ENCODE measurements around the gene ZNF19. TPM values are rescaled to one million over a fixed set of nuclear protein-coding genes. Genes with fewer than 3 reads are reported as not detected.

Gene ZNF19
- total RNA-seq, 2 experiments from 2014 or later: 2.7 to 4.0 TPM

DNA sequence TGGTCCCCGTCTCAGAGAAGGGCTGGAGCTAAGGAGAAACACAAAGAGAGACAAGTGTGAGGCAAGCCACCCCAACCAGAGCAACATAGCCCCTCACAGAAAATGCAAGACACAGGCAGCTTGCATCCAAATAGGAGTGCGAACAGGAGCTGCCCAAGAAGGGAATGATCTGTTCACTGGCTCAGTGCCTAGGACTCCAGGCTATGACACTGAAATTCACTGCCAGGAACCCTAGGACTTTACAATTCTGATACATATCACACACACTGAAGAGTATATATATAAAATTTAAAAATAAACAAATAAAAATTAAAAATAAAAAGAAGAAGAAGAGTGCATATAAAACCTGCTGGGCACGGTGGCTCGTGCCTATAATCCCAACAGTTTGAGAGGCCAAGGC is 32.3 kb downstream of the ZNF19 start:
- CTCF ChIA-PET: interaction anchor here (1.2 kb wide), 1 partner anchor 44 kb away, joined by 3 read pairs; no protein-coding TSS in a partner anchor
- POLR2A ChIA-PET: no interaction called here

DNA sequence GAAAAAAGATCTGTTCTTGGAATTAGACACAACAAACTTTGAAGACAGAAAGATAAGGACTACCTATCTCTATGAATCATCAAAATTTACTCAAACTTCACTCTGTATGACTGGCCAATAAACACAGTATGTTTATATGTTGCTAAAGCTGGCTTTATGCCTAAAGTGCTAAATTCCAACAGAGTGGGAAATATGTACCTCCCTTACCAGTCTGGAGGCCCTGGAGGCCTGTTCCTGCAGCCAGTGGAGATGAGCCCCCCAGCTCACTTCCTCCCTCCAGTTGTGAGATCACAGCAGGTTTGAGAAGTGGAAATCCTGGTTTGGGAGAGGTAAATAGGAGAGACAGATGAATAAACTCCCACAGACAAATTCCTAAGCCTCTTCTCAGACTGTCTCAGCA is 36.1 kb downstream of the ZNF19 start:
- ChIA-PET POLR2A (no interaction called here), CTCF (no interaction called here)

DNA sequence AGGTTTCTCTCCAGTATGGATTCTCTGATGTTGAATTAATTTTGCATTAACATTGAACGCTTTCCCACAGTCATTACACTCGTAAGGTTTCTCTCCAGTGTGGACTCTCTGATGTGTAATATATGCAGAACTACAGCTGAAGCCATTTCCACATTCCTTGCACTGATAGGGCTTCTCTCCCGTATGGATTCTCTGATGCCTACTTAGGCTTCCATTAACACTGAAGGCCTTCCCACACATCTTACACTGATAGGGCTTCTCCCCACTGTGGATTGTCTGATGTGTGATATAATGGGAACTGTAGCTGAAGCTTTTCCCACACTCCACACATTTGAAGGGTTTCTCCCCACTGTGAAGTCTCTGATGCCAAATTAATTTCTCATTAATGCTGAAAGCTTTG is 40.1 kb downstream of the ZNF19 start:
- POLR2A ChIA-PET: no interaction called here
- CTCF ChIA-PET: no interaction called here

DNA sequence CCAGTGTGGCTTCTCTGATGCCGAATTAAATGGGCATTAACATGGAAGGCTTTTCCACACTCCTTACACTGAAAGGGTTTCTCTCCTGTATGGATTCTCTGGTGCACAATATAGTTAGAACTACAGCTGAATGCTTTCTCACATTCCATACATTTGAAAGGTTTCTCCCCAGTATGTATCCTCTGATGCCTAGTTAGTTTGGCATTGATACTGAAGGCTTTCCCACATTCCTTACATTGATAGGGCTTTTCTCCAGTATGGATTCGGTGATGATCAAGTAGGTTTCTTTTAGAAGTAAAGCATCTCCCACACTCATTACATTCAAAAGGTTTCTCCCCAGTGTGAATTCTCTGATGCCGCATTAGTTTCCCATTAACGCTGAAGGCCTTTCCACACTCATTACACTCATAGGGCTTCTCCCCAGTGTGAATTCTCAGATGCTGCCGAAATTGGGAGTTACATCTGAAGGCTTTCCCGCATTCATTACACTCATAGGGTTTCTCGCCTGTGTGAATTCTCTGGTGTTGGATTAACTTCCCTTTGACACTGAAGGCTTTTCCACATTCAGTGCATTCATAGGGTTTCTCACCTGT is 40.8 kb downstream of the ZNF19 start:
- POLR2A ChIA-PET: no interaction called here
- CTCF ChIA-PET: no interaction called here

DNA sequence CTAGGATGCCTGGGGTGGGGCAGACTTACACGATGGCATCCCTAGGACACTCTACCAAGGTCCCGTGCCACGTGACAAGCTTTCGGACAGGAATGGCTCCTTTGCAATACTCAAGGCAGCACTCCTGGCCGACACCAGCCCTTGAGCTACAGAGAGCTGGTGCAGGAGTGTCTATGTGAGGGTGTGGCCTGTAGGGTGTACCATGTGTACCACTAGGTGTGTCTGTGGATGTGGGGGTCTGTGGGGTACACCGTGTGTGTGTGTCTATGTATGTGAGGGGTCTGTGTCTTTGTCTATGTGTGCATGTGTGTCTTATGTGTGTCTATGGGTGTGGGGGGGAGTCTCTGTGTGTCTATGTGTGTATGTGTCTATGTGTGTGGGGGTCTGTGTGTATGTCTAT is 45.4 kb downstream of the ZNF19 start:
- ChIA-PET POLR2A (no interaction called here), CTCF (no interaction called here)

DNA sequence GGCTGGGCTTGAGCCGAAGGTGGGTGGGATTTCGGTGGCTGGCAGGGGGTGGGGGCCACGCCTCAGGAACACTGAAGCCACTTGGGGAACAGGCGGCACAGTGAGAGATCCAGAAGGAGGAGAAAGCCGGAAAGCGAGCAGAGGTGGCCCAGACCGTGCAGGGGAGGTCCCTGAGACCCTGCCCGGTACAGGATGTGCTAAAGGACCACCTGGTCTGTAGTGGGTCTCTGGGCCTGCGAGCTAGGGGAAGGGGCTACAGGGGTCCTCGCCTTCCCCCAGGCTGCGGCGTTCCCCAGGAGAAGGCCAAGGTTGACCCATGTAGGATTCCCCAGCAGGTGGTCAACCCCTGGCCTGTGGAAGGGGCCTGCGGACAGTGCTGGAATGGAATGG is 47.1 kb downstream of the ZNF19 start, which contains the start of gene TLE7:
TSS of gene TLE7 (minus strand) at position 4 of the 390 bp plus-strand sequence. CDS start 8,730 bp downstream, outside the sequence.
- ChIA-PET CTCF (no interaction called here), POLR2A (no interaction called here)

DNA sequence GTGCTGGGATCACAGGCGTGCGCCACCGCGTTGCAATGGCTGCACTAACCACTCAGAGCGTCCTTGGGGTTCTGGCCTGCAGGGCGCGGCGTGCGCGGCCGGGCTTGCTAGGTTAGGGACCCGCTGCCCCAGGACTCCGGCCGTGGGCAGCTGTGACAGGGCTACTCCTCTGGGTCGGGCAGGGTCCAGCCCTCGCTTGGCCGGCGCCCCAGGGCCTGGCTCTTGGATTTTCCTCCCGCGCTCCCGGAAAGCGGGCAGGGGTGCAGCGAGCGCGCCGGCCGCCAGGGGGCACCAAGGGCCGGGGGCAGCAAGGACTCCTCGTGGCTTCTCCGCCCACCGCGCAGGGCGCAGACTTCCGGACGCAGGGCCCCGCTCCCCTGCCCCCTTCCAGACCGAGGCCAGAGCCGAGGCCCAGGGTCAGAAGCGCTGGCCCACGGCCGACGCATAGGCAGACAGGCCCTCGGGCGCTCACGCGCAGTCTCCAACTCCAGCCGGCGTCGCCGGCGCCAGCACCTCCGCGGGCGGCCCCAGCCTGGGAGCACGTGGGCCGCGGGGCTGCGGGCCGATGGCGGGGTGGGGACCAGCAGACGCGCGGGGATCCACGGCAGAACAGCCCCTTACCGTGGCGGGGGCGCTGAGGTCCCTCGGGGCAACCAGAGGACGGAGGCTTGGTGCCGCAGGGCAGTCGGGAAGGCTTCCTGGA is 47.6 kb downstream of the ZNF19 start:
- ChIA-PET CTCF (interaction anchor here (0.5 kb wide), 1 partner anchor 248 kb away, joined by 3 read pairs; no protein-coding TSS in a partner anchor), POLR2A (no interaction called here)

DNA sequence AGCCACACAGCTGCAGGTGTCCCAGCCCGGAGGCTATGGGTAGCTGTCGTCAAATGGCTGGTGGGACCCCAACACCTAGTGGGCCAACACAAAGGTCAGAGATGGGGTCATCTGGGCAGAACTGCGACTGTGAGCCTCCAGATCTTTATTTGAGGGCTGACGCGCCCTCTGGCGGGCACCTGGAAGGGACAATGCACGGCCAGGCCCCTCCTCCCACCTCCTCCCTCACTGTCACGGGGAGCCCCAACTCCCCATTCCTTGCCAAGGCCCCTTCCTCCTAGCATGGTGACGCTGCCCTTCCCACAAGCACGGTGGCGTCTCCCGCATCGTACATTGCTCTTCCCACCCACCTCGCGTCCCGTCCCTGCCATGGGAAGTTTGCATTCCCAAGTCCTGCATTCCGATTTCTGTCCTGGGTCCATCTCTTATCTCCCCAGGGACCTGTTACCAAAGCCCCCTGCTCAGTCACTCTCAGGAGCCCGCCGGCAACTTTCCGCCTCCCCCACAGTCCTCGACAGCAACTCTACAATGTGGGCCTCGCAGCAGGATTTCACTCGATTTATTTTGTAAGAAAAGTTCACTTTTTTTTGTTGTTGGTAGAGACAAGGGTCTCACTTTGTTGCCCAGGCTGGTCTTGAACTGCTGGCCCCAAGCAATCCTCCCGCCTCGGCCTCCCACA is 48.3 kb downstream of the ZNF19 start:
- POLR2A ChIA-PET: no interaction called here
- CTCF ChIA-PET: no interaction called here

DNA sequence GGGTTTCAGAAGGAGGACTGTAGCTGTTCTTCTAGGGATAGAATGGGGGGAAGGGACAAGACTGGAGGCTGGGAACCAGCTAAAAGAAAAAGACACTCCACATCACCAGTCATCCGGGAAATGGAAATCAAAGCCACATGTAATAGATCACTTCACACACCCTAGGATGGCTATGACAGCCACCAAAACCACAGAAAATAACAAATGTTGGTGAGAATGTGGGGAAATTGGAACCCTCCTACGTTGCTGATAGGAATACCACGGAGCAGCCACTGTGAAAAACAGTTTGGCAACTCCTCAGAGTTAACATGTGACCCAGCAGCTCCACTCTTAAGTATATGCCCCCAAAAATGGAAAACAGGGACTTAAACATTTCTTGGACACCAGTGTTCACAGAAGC is 49.6 kb downstream of the ZNF19 start:
- POLR2A ChIA-PET: no interaction called here
- CTCF ChIA-PET: no interaction called here

DNA sequence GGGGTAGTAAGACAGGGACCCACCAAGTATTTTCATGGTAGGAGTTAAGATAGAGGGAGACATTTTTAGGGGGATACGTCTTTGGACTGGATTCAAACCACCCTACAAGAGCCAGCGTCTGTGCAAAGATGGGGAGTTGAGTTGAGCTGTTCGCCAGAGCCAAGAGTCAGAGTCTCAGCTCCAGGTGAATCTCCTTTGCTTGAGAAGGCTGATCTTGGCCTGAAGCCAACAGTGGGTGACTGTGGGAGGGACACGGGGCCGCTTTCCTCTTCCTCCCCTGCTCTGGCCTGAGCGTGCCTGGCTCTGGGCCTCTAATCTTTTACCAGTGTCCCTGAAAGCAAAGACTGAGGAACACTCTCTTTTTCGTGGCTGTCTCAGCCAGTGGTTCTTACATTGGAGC is 52.7 kb downstream of the ZNF19 start:
- ChIA-PET POLR2A (no interaction called here), CTCF (interaction anchor here (0.6 kb wide), 1 partner anchor 49 kb away, joined by 3 read pairs; no protein-coding TSS in a partner anchor)

DNA sequence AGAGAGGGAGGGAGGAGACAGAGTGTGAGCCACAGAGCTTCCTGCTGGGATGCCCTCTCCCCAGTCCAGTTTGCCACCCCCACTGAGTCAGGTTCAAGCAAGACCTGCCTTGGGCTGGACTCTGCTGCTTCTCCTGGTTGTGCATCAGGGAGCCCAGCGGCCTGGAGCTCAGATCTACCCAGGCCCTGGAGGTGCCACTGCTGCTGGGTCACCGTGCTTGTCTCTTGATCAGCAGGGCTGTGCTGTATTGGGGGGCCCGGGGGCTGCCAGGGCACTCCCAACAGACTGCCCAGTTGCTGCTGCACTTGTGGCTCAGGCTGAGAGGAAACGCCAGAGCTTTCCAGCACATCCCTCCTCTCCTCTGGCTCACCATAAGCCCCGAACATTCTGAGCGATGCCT is 56.2 kb downstream of the ZNF19 start:
- POLR2A ChIA-PET: no interaction called here

DNA sequence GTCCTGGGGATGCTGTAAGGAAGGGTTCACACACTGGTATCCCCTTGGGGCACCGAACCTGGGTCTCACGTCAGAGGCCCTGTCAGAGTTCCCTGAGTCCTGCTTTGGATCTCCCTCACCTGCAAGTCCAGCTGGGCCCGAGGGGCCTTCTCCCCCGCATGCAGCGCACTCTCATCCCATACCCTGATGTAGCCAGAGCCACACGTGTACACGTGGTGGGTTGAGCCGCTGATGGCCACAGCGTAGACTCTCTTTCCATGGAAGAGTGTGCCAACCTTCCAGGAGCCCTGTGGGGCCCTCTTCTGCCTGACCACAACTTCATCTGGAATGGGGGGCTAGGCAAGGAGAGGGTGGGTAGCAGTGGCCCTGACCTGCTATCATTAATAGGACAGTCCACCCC is 57.1 kb downstream of the ZNF19 start:
- ChIA-PET CTCF (interaction anchor here (1.6 kb wide), 1 partner anchor 19 kb away, joined by 5 read pairs; no protein-coding TSS in a partner anchor), POLR2A (no interaction called here)

More for the DNA sequence above, 56.2 kb downstream of the ZNF19 start:
- CTCF ChIA-PET: interaction anchor here (1.6 kb wide), 1 partner anchor 20 kb away, joined by 5 read pairs; no protein-coding TSS in a partner anchor

DNA sequence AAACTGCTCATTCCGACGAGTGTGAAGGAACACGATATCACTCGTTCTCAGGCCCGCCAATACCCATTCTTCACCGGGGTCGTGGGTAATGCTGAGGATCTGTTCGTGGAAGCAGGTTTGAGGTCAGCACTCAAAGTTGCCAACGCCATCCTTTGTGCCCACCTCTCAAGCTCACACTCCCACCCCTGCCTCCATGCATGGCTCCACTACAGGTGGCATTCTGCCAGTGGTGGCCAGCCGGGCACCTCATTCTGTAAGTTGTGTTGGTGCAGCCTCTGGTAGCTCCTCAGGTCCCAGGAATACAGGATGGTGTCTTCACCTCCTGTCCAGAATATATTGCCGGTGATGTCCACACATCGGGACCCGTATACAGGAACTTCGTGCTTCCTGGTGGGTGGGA is 57.9 kb downstream of the ZNF19 start:
- ChIA-PET POLR2A (no interaction called here), CTCF (no interaction called here)

DNA sequence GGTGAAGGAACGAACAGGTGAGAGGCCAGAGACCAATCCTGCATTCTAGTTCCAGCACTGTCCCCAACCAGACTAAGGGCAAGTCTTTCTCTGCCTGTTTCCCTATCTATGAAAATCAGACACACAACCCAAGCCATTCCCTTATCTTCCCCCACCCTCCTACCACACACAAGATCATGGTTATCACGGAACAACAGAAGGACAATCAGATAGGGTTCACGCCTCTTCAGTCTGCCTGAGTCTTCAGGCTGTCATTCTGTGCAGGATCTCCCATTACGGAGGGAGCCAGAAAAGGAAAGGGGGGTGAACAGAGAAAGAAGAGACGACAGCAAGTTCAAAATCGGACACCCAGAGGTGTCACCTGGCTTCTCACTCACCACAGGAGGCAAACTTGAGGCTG is 58.4 kb downstream of the ZNF19 start:
- CTCF ChIA-PET: interaction anchor here (1.6 kb wide), 1 partner anchor 18 kb away, joined by 5 read pairs; no protein-coding TSS in a partner anchor

DNA sequence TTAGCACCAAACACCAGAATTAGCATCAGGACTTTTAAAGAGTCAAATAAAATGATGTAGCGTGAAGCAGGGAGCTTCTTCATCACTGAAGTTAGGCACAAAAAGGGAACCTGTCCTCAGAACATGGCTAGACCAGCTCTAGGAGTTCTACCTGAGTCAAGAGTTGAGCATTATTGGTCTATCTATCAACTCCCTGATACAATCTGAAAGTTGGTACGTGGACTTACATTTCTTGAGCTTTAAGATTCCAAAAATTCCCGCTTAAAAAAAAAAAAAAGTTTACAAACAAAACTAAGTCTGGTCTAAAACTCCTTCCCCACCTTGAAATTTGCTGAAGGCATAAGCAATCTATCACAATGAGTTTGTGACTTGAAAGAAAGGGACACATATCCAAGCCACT is 59.5 kb downstream of the ZNF19 start:
- ChIA-PET CTCF (interaction anchor here (0.9 to 1.6 kb wide), 3 partner anchors 16 to 70 kb away, joined by 3 to 5 read pairs (median 4); no protein-coding TSS in a partner anchor), POLR2A (no interaction called here)

More for the DNA sequence above, 58.4 kb downstream of the ZNF19 start:
- POLR2A ChIA-PET: no interaction called here

DNA sequence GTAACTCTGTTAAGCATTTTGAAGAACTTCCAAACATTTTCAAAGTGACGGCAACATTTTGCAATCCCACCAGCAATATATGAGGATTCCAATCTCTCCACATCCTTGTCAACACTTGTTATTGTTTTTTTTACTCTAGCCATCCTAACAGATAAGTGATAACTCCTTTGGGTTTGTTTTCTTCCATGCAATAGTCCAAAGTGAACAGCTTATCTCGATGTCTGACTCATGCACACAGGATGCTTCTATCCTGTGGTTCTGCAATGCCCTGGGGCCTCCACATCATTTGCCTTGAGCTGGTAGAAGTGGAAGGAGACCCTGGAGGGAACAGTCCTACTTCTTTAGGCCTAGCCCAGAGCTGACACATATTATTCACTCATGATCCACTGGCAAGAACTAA is 60.2 kb downstream of the ZNF19 start:
- CTCF ChIA-PET: interaction anchor here (0.9 to 1.6 kb wide), 4 partner anchors 15 to 71 kb away, joined by 3 to 5 read pairs (median 4); no protein-coding TSS in a partner anchor
- POLR2A ChIA-PET: no interaction called here

DNA sequence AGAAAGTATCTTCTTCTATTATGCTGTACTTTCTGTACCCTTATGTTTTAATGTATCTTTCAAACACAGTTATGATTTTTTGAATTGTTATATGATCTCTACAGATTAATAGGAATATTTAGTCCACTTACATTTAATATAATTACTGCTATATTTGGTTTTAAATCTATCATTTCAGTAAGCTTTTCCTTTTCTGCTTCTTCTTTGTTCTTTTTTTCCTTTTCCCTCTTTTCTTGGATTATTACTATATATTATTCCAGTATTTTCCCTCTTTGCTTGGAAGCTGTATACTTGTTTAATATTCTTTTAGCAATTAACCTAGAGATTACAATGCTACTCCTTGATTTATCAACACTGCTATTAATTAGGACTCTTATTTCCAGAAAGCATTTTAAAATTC is 60.7 kb downstream of the ZNF19 start:
- POLR2A ChIA-PET: no interaction called here
- CTCF ChIA-PET: interaction anchor here (1.0 kb wide), 1 partner anchor 72 kb away, joined by 3 read pairs; no protein-coding TSS in a partner anchor

DNA sequence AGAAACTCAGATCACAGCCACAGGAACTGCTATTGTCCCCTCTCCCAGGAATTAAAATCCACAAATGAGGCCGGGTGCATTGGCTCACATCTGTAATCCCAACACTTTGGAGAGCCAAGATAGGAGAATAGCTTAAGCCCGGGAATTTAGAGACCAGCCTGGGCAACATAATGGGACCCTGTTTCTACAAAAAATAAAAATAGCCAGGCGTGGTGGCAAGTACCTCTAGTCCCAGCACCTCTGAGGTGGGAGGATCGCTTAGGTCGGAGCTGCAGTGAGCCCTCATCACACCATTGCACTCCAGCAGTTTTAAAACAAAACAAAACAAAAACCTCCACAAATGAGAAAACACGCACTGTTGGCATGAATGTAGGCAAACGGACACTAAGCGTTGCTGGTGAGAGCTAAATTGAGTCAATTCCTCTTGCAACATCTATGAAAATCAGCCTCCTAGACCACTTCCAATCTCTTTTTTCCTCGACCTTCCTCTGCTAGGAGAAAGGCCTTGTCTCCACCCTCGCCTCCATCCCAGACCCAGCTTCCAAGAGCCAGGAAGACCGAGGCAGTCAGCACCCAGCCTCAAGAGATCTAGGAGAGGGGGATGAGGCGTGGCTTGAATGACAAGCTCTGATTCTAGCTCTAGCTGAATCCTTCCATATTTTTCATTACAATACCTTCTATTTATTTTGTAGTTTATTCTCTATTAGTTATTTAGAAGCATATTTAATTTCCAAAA is 62.1 kb downstream of the ZNF19 start:
- CTCF ChIA-PET: interaction anchor here (0.6 to 3.0 kb wide), 2 partner anchors 15 to 71 kb away, joined by 3 to 18 read pairs; no protein-coding TSS in a partner anchor

DNA sequence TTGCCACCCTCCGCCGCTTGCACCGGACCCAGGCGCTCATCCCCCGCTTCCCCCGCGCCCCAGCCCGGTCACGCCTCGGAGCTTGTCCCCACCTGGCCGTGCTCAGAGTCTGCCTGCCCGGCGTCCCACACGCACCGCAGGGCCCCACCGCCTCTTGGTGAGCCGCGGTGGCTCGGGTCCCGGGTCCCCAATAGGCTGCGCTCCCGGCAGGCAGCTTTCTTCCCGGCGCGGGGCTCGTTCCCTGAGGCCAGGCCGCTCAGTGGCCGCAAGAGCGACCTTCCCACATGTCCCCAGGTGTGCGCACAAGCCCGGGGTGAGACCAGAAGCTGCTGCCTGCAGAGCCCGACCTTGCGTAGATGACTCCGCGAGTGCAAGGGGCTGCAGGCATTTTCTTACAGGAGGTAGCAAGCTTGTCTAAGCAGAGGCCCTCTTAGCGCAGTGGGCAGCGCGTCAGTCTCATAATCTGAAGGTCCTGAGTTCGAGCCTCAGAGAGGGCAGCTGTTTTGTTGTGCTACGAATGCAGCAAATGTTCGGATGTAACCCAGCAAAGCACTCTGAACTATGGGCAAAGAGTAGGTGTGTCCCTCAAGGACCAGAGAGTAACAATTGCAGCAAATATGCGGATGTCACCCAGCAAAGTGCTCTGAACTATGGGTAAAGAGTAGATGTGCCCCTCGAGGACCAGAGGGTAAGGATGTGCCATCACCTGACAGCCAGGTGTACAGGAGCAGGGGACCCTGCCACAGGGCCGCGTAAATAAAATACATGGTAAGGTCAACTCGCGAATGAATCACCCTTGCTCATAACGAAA is 62.9 kb downstream of the ZNF19 start:
- ChIA-PET POLR2A (interaction anchor here (1.2 kb wide), 1 partner anchor 139 kb away, joined by 3 read pairs; no protein-coding TSS in a partner anchor), CTCF (interaction anchor here (0.6 to 3.0 kb wide), 3 partner anchors 14 to 72 kb away, joined by 3 to 18 read pairs (median 3); partner anchors contain the start of gene ZNF23)

More for the DNA sequence above, 62.1 kb downstream of the ZNF19 start:
- POLR2A ChIA-PET: interaction anchor here (1.2 kb wide), 1 partner anchor 138 kb away, joined by 3 read pairs; no protein-coding TSS in a partner anchor

Measured in activated CD8-positive, alpha-beta memory T cell treated with anti-CD3 and anti-CD28 coated beads for 36 hours (primary cell).